ENCODE measurements around the gene ABHD15.

- TF ChIP-seq CTCF (IDR thresholded peaks at IDR 0.05 in 8 of 11, conservative IDR thresholded peaks at IDR 0.05 in 3 of 11) (no peak), POLR2AphosphoS5 (IDR thresholded peaks at IDR 0.05) (no peak)
These were observed 43.6 kb upstream of the ABHD15 start for GRCh38 chr17:29610395-29610794.

Measured in spleen (tissue), 7 donors.